MM.1S (cell line): ENCODE results near the gene CD248.

Experiments used
- EZH2 ChIP-seq: fragments of 300-600 bp; sonication (generic); optimal IDR thresholded peaks from 2 replicates; pipeline ENCODE3; 2017; ENCODE audit warnings: low read depth, mild to moderate bottlenecking, antibody characterized with exemption, low read length, mixed read lengths
- TF ChIP-seq, protein P1 (sequence below): fragments of 300-600 bp; sonication (generic); IDR thresholded peaks from 2 replicates; pipeline ENCODE4 v1.5.1; 2016; ENCODE audit warnings: antibody characterized with exemption, low read length, mixed read lengths

- TF ChIP-seq EZH2, result no peak
- TF ChIP-seq, protein P1, sequence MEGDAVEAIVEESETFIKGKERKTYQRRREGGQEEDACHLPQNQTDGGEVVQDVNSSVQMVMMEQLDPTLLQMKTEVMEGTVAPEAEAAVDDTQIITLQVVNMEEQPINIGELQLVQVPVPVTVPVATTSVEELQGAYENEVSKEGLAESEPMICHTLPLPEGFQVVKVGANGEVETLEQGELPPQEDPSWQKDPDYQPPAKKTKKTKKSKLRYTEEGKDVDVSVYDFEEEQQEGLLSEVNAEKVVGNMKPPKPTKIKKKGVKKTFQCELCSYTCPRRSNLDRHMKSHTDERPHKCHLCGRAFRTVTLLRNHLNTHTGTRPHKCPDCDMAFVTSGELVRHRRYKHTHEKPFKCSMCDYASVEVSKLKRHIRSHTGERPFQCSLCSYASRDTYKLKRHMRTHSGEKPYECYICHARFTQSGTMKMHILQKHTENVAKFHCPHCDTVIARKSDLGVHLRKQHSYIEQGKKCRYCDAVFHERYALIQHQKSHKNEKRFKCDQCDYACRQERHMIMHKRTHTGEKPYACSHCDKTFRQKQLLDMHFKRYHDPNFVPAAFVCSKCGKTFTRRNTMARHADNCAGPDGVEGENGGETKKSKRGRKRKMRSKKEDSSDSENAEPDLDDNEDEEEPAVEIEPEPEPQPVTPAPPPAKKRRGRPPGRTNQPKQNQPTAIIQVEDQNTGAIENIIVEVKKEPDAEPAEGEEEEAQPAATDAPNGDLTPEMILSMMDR, result no peak
Measured at GRCh38 chr11:66294626-66295620, 21.9 kb downstream of the CD248 start.
